Stimulated activated CD8-positive, alpha-beta memory T cell treated with anti-CD3 and anti-CD28 coated beads, Interleukin-4, amount 100 ng/mL, for 4 hours (primary cell): ENCODE data around the gene GUCA1A.
"Not testable (repeated sequence)": the region's sequence is repeated elsewhere in the genome, so short reads cannot be mapped to it uniquely, and the experiment has no call there.

Experiments used
- DNase-seq, 2 donors: peaks; one replicate each; pipeline ENCODE4 v3.0.0-alpha.2; 2020; ENCODE audit warnings: low read depth in 2 of 2, low spot score in 1 of 2

GUCA1A gene

GRCh38 chr6:42202131-42202915, 29.2 kb downstream of the GUCA1A start:
- not testable (repeated sequence) for DNase-seq

DNA sequence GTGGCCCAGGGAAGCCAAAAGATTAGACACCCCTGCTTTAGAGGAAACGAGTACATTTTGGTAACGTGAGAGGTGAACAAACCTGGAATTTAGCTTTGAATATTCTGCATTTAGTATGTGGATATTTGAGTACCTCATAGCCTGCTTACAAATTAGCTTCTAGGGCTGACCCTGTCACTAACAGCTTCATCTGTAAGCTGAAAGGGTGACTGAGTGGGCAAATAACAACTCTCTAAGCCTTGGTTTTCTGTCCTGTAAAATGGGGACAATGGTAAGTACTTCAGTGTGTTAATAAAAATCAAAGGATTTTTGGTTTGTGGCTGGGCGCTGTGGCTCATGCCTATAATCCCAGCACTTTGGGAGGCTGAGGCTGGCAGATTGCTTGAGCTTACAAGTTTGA, 30.0 kb downstream of the GUCA1A start:
- no peak for DNase-seq

DNA sequence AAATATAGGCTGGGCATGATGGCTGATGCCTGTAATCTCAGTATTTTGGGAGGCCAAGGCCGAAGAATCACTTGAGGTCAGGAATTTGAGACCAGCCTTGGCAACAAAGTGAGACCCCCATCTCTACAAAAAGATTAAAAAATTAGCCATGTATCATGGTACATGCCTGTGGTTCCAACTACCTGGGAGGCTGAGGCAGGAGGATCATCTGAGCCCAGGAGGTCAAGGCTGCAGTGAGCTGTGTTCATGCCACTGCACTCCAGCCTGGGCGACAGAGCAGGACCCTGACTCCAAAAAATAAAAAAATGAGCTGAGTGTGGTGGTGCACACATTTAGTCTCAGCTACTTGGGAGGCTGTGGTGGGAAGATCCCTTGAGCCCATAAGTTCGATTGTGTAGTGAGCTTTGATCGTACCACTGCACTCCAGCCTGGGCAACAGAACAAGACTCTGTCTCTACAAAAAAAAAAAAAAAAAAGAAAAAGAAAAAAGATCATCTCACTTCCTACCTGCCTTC, 31.7 kb downstream of the GUCA1A start:
- no peak for DNase-seq

GRCh38 chr6:42207559-42207958, 34.4 kb downstream of the GUCA1A start:
- DNase-seq: not testable (repeated sequence)

DNA sequence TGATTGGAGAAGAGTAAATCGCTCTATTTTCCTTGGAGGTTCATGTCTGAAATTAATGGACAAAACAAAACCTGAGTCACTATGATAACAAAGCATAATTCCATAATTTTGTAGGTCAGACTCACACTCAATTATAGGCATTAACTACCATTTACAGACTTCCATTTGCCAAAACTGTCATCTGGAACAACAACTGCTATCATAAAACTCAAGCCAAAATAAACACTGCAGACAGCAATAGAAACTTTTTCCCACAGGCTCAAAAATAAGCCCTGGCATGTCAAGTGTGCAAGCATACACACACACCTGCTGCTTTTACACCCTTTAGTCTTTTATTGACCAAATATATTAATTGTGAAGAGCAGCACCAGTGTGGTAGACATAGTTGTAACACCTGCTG, 37.4 kb downstream of the GUCA1A start:
- no peak for DNase-seq

- no peak for DNase-seq
These were observed 38.6 kb downstream of the GUCA1A start for GRCh38 chr6:42211726-42212125.

DNA sequence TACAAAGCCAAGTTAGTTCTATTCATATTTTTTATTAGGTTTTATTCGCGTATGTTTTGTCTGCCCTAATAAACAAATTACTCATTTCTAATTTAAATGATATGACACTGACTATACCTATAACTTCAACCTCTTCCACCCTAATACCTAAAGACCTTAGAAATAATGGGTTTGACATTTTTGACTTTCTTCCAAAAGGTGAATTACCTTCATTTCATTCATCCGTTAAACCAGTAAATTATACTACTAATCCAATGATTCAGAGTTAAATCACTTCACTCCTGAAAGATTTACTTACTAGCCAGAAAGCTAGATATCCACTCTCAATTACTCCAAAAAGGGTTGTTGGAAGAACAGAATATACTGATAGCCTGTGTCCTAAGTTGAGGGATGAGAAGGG, 39.3 kb downstream of the GUCA1A start:
- DNase-seq: no peak

GRCh38 chr6:42216495-42216894, 43.3 kb downstream of the GUCA1A start:
- DNase-seq: not testable (repeated sequence)

DNA sequence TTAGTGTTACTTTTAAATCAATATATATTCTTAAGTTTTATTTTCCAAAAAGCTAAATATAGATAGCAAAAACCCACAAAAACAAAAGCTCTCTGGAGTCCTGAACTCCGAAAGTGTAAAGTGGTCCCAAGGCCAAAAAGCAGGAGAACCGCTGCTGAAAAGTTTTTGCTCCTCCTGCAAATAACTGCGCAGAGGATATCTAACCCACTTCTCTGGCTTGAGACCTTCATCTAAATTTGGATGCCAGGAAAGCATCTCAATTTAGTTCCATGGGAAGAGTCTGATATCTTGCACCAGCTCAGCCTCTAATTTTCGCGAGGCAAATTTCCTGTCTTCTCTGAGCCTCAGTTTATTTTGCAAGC, 44.0 kb downstream of the GUCA1A start:
- DNase-seq: no peak

DNA sequence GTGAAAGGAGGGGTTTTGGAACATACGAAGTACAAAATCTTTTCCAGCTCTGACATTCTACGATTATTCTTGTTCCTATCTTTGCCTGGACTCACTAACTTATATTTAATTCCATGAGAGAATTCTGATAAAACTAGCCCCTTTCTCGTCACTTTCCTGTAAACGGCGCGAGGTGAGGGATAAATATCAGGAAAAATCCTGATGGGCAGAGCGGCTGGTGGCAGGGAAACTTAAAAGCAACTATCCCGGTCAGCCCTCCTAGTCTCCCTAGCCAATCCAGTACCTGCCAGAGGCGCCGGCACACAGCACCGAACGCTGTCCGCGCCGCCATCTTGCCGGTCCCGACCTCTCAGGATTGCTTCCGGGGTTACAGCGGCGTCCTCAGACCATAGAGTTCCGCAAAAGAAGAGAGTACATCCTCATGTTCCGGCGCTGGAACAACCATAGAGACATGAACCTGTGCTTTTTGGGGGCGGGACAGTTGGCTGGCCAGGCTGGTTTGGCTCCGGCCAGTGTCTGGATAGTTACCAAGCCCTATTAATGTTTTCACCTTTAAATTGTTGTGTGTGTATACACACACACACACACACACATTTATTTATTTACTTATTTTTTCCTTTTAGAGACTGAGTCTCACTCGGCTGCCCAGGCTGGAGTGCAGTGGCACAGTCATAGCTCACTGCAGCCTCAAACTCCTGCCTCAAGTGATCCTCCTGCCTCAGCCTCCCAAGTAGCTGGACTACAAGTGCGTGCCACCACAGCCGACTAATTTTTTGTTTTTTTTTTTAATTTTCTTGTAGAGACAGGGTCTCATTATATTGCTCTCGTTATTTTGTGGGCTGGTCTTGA, 44.6 kb downstream of the GUCA1A start, which contains the start of gene MRPS10:
TSS of gene MRPS10 (minus strand) at position 343 of the 849 bp plus-strand sequence. CDS start at position 331, 12 bp downstream.
- peak; percentile 77 to 80 for DNase-seq

DNA sequence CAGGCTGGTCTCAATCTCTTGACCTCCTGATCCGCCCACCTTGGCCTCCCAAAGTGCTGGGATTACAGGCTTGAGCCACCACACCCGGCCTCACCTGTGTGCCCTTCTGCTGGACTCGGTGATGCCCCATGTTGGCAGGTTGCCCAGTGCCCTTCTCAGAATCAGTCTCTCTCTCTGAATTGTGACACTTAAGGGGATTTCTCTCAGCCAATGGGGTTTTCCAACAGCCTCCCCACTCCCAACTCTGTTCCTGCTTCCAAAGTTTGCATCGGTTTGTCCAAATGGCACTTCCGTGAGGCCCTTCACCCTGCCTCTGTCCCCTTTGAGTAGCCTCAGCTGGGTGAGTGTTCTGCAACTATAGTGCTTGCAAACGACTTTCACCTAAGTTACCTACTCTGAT, 47.6 kb downstream of the GUCA1A start:
- DNase-seq: no peak

GRCh38 chr6:42221546-42221945, 48.4 kb downstream of the GUCA1A start:
- no peak for DNase-seq

- DNase-seq: no peak
These were observed 49.3 kb downstream of the GUCA1A start for GRCh38 chr6:42222448-42222847.

DNA sequence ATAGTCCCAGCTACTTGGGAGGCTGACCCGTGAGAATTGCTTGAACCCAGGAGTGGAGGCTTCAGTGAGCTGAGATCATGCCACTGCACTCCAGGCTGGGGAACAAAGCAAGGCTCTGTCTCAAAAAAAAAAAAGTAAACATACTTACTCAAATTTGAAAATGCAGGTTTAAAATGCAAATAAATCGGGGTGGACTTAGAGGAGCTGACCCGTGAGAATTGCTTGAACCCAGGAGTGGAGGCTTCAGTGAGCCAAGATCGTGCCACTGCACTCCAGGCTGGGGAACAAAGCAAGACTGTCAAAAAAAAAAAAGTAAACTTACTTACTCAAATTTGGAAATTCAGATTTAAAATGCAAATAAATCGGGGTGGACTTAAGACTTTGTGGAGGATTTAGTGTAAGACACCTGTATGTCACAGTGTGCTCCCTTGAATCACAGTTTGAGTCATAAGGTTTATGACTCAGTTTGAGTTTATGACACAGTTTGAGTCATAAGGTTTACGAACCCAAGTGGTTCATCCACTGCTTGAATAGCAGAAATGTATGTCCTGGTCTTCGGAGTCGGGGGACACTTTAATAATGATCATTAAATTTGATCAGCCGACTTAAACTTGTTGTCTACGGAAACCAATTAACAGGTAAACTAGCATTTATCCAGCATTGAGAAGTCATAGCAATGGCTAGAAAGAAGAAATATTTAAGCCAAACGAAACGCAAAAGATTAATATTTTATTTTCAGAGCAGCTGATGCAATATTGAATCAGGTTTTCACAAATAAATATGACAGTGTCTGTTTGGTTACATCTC, 51.3 kb downstream of the GUCA1A start:
- no peak for DNase-seq

DNA sequence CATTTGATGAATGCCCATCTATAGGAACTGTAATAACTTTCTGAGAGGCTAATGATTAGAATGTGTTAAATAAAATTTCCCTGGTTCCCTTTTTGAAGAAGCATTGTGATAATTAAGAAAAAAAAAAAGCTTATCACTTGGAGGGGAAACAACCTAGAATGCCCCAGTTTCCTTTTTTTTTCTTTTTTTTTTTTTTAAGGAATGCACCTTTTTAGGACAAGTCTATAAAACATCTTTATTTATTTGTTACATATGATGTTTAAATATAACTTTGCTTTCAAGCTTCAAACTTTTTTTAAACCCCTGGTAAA, 51.8 kb downstream of the GUCA1A start:
- no peak for DNase-seq

DNA sequence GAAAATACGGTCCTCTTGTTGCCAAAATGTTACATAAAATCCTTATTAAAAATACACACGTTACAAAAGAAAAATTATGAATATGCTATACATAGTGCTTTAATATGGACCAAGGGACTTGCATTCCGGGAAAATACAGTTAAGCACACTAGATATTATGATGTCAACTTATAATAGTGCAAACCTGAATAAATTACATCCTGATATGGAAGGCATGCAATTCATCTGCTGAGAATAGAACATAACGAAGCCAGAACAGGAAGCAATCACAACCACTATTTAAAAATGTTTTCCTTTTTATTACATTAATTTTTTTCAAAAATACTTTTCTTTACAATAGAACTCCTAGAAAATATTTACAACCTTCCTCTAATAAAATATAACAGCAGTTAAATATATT, 52.3 kb downstream of the GUCA1A start:
- no peak for DNase-seq

- no peak for DNase-seq
These were observed 53.0 kb downstream of the GUCA1A start for GRCh38 chr6:42226161-42226611.

DNA sequence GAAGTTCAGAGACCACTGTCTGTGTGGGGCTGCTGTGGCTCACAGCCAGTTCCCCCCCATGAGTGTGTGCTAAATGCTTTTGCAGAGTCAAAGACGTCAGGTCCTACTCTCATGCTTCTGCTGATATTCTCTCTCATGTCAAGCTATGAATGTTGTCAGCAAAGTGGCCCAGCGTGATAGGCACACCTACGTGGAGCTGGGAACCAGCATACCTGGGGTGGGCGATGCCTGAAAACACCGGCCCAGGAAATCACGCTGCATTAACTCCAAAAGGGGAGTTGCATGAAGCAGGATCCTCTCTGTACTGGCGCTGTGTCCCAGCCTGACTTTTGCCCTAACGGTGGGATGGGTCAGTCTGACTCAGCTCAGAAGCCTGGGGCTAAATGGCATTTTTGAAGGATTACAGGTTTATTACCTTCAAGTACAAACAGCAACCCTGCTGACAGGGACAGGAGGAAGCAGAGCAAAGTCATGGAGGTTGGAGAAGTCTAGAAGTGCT, 53.5 kb downstream of the GUCA1A start:
- no peak for DNase-seq

- DNase-seq: no peak
These were observed 54.1 kb downstream of the GUCA1A start for GRCh38 chr6:42227173-42227850.

DNA sequence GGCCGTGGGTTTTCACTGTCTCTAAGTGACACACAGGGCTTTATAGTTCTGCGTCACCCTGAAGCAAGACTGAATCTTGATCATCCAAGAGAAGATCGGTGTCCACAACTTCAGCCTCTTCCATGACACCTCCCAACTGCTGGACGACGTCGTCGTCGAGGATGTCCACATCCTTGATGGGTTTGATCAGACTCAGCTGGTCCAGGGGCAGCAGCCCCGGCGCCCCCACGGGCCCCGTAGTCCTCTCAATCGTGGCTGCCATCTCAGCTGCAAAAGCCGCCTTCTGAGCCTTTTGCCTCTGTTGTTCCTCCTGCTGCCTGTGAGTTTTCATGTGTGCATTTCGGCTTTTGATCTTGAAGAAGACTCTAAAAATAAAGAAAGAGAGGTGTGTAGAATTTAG, 55.1 kb downstream of the GUCA1A start:
- no peak for DNase-seq
